PC-3 (cell line): ENCODE measurements around the gene KIAA2012. TPM values are rescaled to one million over a fixed set of nuclear protein-coding genes. Genes with fewer than 3 reads are reported as not detected.

ENCODE experiments used
- ATAC-seq: fragments of 200-7000 bp; cut with Tn5 transposase; 2 replicates; pipeline ENCODE4 v1.9.1; 2020; ENCODE audit warnings: mild to moderate bottlenecking, moderate library complexity
- BruUV-seq: library from RNA; stranded (reverse); fragments of 400-500 nt; replicated peaks from 2 replicates; lab custom pipeline; 2021; lab: Mats Ljungman, UMichigan
- CTCF ChIA-PET: fragments of 300-600 bp; sonication (Branson Sonifier 250); formaldehyde crosslinking; loops from one replicate; lab custom pipeline; 2022; ENCODE audit warnings: antibody characterized with exemption; lab: Charles Lee
- POLR2A ChIA-PET: fragments of 300-600 bp; sonication (Branson Sonifier 250); formaldehyde crosslinking; loops from one replicate; lab custom pipeline; 2022; ENCODE audit warnings: antibody characterized with exemption; ENCODE audit not compliant: unreplicated experiment; lab: Charles Lee
- DNase-seq: peaks from one replicate; pipeline ENCODE4 v3.0.0-alpha.2; 2015
- H2AFZ ChIP-seq: fragments of 300-600 bp; sonication (generic); 2 replicates; pipeline ENCODE4 v1.6.0; 2016; ENCODE audit warnings: antibody characterized with exemption, low read length
- H3F3A ChIP-seq: fragments of 300-600 bp; sonication (generic); one replicate; pipeline ENCODE4 v1.6.0; 2017; ENCODE audit warnings: antibody characterized with exemption, low read length, control low read depth, mild to moderate bottlenecking; ENCODE audit not compliant: unreplicated experiment
- H3K27ac ChIP-seq: fragments of 300-600 bp; sonication (generic); 2 replicates; pipeline ENCODE4 v1.5.1; 2016; ENCODE audit warnings: mild to moderate bottlenecking, low read length
- H3K27me3 ChIP-seq: fragments of 300-600 bp; sonication (generic); 2 replicates; pipeline ENCODE4 v1.6.1; 2016; ENCODE audit warnings: low read length, mixed read lengths
- H3K36me3 ChIP-seq: fragments of 300-600 bp; sonication (generic); 2 replicates; pipeline ENCODE4 v1.6.1; 2016; ENCODE audit warnings: low read depth, mixed run types, low read length, mixed read lengths
- H3K4me1 ChIP-seq: fragments of 300-600 bp; sonication (generic); 2 replicates; pipeline ENCODE4 v1.5.1; 2016; ENCODE audit warnings: low read length; ENCODE audit not compliant: insufficient read depth
- H3K4me2 ChIP-seq: fragments of 300-600 bp; sonication (generic); 2 replicates; pipeline ENCODE4 v1.6.0; 2016; ENCODE audit warnings: low read length
- H3K4me3 ChIP-seq: fragments of 300-600 bp; sonication (generic); 2 replicates; pipeline ENCODE4 v1.5.1; 2016; ENCODE audit warnings: mild to moderate bottlenecking, low read length, mixed read lengths
- H3K79me2 ChIP-seq: fragments of 300-600 bp; sonication (generic); 2 replicates; pipeline ENCODE4 v1.6.1; 2017; ENCODE audit warnings: low read length, mixed read lengths
- H3K9ac ChIP-seq: fragments of 300-600 bp; sonication (generic); 2 replicates; pipeline ENCODE4 v1.6.0; 2016; ENCODE audit warnings: mild to moderate bottlenecking, low read length
- H3K9me2 ChIP-seq: fragments of 300-600 bp; sonication (generic); replicated peaks from 2 replicates; pipeline ENCODE4 v1.6.1; 2016; ENCODE audit warnings: mixed run types, low read length, mixed read lengths
- H3K9me3 ChIP-seq: fragments of 300-600 bp; sonication (generic); 2 replicates; pipeline ENCODE4 v1.6.1; 2016; ENCODE audit warnings: low read length, mixed read lengths
- H4K20me1 ChIP-seq: fragments of 300-600 bp; sonication (generic); 2 replicates; pipeline ENCODE4 v1.6.1; 2016; ENCODE audit warnings: low read length, mixed read lengths
- CTCF ChIP-seq: fragments of 300-600 bp; sonication (generic); conservative IDR thresholded peaks from 2 replicates; pipeline ENCODE4 v1.5.1; 2017; ENCODE audit warnings: antibody characterized with exemption, low read depth, mild to moderate bottlenecking, low read length
- EZH2 ChIP-seq: fragments of 300-600 bp; sonication (generic); IDR thresholded peaks from one replicate; pipeline ENCODE4 v1.6.1; 2017; ENCODE audit warnings: antibody characterized with exemption, mild to moderate bottlenecking, low read length; ENCODE audit not compliant: unreplicated experiment
- EZH2phosphoT487 ChIP-seq: fragments of 300-600 bp; sonication (generic); IDR thresholded peaks from 2 replicates; pipeline ENCODE4 v1.6.1; 2018; ENCODE audit warnings: mild to moderate bottlenecking, antibody characterized with exemption, low read length, borderline replicate concordance
- intact Hi-C: fragments of 100-400 bp; cut with micrococcal nuclease; formaldehyde crosslinking; loops from 2 replicates; pipeline ENCODE4 v1.9.0; 2023
- total RNA-seq: library from RNA; depleted of rRNA; stranded (reverse); fragments of >200 nt; gene quantifications from 2 replicates; pipeline ENCODE4 v1.2.3, GENCODE V29; 2014

The KIAA2012 gene
- total RNA-seq, 1 experiment from 2014 or later, result not detected

GRCh38 chr2:202084265-202084664, 11.2 kb downstream of the KIAA2012 start:
- Histone ChIP-seq H3K9ac (no peak overlapping the region), H3K27ac (no peak overlapping the region), H4K20me1 (no peaks in the 10 kb centered on the region), H3K9me3 (no peaks in the 10 kb centered on the region), H3K79me2 (no peaks in the 10 kb centered on the region), H3K4me3 (no peak overlapping the region), H2AFZ (no peak overlapping the region), H3K27me3 (no peaks in the 10 kb centered on the region), H3K36me3 (no peaks in the 10 kb centered on the region), H3K4me1 (no peaks in the 10 kb centered on the region), H3K4me2 (no peak overlapping the region), H3K9me2 (no peaks in the 10 kb centered on the region), H3F3A (no peaks in the 10 kb centered on the region)
- DNase-seq (no peak), ATAC-seq (no peak)
- no TSS peak for BruUV-seq
- intact Hi-C loops, result no loop called here
- ChIA-PET POLR2A (no interaction called here), CTCF (no interaction called here)
- TF ChIP-seq EZH2phosphoT487 (no peak), EZH2 (no peak), CTCF (no peak)

GRCh38 chr2:202088777-202089176, 15.7 kb downstream of the KIAA2012 start:
- Histone ChIP-seq H3K4me1 (no peaks in the 10 kb centered on the region), H3K36me3 (no peaks in the 10 kb centered on the region), H4K20me1 (no peaks in the 10 kb centered on the region), H3K9me2 (no peaks in the 10 kb centered on the region), H3K4me3 (no peak overlapping the region), H3F3A (no peaks in the 10 kb centered on the region), H3K9ac (no peak overlapping the region), H3K79me2 (no peaks in the 10 kb centered on the region), H2AFZ (no peak overlapping the region), H3K27ac (no peak overlapping the region), H3K9me3 (no peaks in the 10 kb centered on the region), H3K4me2 (no peak overlapping the region), H3K27me3 (no peaks in the 10 kb centered on the region)
- DNase-seq, result no peak
- intact Hi-C loops, result no loop called here
- no TSS peak for BruUV-seq
- TF ChIP-seq EZH2phosphoT487 (no peak), EZH2 (no peak), CTCF (no peak)
- POLR2A ChIA-PET, result interaction anchor here (0.6 kb wide), 1 partner anchor 70 kb away, joined by 3 read pairs; no protein-coding TSS in a partner anchor
- CTCF ChIA-PET, result no interaction called here
- ATAC-seq, result no peak

GRCh38 chr2:202090530-202090929, 17.5 kb downstream of the KIAA2012 start:
- H3F3A ChIP-seq, result no peaks in the 10 kb centered on the region
- H3K9me3 ChIP-seq, result no peaks in the 10 kb centered on the region
- H4K20me1 ChIP-seq, result no peaks in the 10 kb centered on the region
- BruUV-seq, result no TSS peak
- H3K4me1 ChIP-seq, result no peaks in the 10 kb centered on the region
- no peak for DNase-seq
- H3K27me3 ChIP-seq, result no peaks in the 10 kb centered on the region
- no peak overlapping the region for H3K4me3 ChIP-seq
- no peak overlapping the region for H3K9ac ChIP-seq
- H3K4me2 ChIP-seq, result no peak overlapping the region
- POLR2A ChIA-PET, result no interaction called here
- TF ChIP-seq CTCF, result no peak
- no peak for TF ChIP-seq EZH2
- TF ChIP-seq EZH2phosphoT487, result no peak
- no peaks in the 10 kb centered on the region for H3K36me3 ChIP-seq
- H3K27ac ChIP-seq, result no peak overlapping the region
- H2AFZ ChIP-seq, result no peak overlapping the region
- ATAC-seq, result no peak
- H3K79me2 ChIP-seq, result no peaks in the 10 kb centered on the region
- intact Hi-C loops, result no loop called here
- CTCF ChIA-PET, result no interaction called here
- H3K9me2 ChIP-seq, result no peaks in the 10 kb centered on the region
